CD4-positive, alpha-beta T cell treated with Interleukin-2 at 100 ng/mL for 4 hours (primary cell): Measurements from ENCODE around the gene NTSR2.

Source experiments
- DNase-seq: peaks from one replicate; pipeline ENCODE4 v3.0.0-alpha.2; 2020; ENCODE audit warnings: low spot score

NTSR2 gene

GRCh38 chr2:11628675-11629074, 41.3 kb downstream of the NTSR2 start:
- no peak for DNase-seq

GRCh38 chr2:11625671-11626070, 44.3 kb downstream of the NTSR2 start:
- no peak for DNase-seq

- DNase-seq: no peak
Observed at GRCh38 chr2:11624893-11625292, 45.1 kb downstream of the NTSR2 start.

DNA sequence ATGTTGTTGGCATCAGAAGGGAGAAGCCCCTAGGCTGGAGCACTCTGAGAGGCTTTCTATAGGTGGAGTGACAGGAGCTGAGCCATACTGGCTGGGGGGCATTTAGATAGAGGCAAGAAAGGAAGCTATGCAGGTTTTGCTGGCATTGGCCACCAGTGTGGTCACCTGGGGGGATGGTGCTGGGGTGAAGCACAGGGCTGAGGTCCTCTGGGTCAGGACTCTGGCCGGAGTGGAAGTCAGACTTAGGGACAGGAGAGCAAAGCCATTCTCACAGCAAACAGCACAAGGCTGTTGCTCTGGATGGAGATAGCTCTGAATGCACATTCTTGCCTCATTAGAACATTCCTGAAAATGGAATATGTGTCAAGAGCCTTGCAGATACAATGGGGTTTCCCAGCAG, 47.4 kb downstream of the NTSR2 start:
- no peak for DNase-seq

DNA sequence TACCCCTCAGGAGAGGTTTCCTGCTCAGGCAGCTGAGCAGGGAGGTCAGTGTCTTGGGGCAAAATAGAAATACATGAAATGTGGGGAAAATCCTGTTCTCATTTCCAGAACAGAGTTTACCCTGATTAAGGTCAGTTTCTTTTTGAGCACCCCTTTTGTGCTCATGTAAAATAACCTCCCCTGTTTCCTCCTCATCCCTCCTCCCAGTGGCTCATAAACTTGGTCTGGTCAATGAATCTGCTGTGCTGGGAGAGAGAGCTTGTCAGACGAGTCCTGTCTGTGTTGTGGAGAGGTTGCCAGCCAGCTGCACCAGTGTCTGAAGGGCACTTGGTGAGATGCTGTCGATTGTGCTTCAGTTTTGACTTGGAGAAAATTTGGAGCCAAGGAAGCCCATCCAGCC, 48.6 kb downstream of the NTSR2 start:
- DNase-seq: no peak

DNA sequence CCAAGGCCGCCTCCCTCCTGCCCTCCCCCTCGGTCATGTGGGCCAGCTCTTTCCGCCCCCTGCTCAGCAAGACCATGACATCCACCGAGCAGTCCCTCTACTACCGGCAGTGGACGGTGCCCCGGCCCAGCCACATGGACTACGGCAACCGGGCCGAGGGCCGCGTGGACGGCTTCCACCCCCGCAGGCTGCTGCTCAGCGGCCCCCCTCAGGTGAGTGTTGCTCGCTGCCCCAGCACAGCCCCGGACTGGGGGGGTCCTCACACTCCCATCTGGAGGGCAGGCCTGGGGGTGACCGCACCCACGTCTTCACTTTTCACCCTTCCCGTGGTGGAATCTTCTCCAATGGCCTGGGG, 51.3 kb downstream of the NTSR2 start:
- DNase-seq: no peak

GRCh38 chr2:11617984-11618707, 51.8 kb downstream of the NTSR2 start:
- no peak for DNase-seq

- DNase-seq: no peak
Observed at GRCh38 chr2:11617527-11617926, 52.5 kb downstream of the NTSR2 start.

DNA sequence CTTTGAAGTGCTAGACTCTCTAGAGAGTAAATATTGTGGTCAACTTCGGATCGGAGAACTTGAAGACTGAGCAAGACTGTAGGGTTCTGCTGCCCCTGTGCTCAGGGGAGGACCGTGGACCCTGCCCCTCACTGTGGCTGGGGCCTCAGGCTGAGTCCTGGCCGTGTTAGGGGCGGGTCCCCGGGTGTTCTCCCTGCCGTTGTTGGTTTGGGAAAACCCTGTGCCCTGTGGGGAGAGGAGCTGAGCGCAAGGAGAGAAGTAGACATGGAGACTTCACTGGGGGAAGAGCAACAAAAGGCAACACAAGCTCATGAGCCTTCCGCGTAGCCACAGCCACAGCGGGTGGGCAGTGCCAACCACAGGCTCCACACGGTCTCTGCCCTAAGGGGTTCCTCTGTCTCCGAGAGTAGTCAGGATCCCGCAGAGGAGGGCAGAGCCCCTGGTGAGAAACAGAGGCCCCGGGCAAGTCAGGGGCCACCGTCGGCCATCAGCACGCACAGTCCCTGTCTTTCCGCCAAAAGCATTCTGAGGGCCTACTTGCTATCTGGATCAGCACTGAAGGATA, 53.1 kb downstream of the NTSR2 start:
- DNase-seq: no peak

GRCh38 chr2:11616097-11616687, 53.8 kb downstream of the NTSR2 start:
- DNase-seq: no peak

DNA sequence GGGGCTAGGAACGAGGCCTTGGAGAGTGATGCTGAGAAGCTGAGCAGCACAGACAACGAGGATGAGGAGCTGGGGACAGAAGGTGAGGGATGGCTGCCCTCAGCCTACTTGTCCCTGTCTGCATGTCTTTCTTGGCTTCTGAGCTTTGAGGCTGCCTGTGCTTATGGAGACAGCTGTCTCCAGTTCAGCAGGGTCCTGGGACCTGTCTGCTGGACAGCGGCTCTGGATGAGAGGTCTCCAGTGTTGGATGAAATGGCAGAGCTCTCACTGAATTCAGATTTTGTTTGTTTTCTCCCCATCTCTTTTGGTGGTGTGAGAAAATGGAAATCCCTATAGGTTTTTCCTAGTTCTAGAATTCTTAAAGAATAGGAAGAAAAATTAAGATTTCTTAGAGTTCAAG, 54.8 kb downstream of the NTSR2 start:
- no peak for DNase-seq

DNA sequence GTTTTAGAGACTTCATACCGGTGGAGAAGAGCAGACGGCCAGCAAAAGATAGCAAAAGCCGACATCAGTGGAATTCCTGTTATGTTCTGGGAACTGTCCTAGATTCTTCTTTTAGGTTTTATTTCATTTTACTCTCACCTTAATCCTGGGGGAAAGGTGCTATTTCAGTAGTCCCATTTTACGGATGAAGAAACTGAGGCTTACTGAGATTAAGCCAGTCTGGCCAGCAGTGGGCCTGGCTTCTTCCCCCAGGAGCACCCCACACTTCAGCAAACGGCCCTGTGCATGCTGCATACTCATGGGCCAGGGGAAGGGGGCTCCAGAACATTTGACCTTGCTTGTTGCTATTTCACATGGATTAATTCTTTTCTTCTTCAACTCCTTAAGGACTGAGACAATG, 56.7 kb downstream of the NTSR2 start:
- DNase-seq: no peak

DNA sequence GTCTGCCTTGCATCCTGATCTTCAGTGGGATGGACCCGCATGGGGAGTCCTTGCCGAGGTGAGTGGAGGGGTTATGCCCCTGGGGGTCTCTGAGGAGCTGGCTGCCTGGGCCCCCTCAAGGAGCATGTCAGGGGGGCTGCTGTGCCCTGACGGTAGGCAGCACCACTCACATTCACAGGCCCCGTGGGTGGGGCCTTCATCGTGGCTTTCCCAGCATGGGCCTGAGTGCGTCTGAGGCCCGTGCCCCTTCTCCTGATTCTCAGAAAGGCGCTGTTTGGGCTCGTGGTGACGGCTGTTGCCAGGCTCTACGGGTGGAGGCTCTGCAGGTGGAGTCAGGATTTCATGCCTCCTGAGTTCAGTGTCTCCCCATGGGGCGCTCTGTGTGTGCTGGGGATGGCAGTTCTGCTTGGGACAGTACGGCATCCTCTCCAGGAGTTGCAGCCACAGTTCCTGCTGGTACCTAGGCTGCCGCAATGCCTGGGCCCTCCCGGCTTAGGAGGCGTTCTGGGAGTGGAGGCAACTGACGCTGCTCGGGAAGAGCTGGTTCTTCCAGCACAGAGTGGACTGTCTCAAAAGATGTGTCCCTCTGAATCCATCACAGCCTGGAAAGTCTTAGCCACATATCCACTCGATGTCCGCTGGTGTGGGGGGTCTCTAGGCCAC, 57.3 kb downstream of the NTSR2 start:
- no peak for DNase-seq

DNA sequence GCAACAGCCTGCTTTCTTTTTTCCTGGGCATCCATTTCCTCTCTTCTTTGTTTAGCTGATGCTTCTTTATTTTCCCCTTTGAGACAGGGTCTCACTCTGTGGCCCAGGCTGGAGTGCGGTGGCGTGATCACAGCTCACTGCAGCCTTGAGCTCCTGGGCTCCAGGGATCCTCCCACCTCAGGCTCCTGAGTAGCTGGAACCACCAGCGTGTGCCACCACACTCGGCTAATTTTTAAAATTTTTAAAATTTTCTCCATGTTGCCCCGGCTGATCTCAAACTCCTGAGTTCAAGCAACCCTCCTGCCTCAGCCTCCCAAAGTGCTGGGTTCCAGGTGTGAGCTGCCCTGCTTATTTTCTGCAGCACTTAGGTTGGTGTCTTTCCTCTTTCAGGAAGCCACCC, 58.7 kb downstream of the NTSR2 start:
- DNase-seq: no peak

GRCh38 chr2:11610624-11611242, 59.3 kb downstream of the NTSR2 start:
- DNase-seq: no peak
